ENCODE measurements around the gene DAAM1.

The DAAM1 gene

GRCh38 chr14:59389936-59390335 is 201.5 kb downstream of the DAAM1 start:
- no peak for DNase-seq

DNA sequence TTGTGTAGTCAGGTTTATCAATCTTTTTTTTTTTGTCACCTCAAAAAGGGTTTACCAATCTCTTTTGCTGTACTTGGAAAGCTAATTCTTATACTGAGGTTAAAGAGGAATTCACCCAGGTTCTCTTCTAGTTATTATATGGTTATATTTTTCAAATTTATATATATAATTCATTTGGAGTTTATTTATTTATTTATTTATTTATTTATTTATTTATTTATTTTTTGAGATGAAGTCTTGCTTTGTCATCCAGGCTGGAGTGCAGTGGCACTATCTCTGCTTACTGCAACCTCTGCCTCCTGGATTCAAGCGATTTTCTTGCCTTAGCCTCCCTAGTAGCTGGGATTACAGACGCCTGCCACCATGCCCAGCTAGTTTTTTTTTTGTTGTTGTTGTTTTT is 202.9 kb downstream of the DAAM1 start:
- DNase-seq, result no peak

GRCh38 chr14:59394268-59394667 is 205.8 kb downstream of the DAAM1 start:
- no peak for DNase-seq

GRCh38 chr14:59395672-59396071 is 207.2 kb downstream of the DAAM1 start:
- DNase-seq, result no peak

DNA sequence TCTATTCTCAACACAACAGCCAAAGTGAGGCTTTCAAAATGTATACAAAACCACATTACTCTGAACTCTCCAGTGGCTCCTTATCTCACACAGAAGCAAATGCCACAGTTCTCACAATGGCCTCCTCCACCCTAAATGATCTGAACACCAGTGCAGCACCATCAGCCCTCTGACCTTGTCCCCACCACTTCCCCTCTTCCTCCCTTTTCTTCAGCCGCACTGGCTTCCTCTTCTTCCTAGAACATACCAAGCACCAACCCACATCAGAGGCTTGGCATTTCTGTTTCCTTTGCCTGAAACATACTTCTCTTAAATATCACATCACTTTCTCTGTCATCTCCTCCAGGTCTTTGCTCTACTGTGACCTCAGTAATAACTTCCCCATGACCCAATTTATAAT is 210.4 kb downstream of the DAAM1 start:
- no peak for DNase-seq

- no peak for DNase-seq
Observed at GRCh38 chr14:59406454-59407245, 218.2 kb downstream of the DAAM1 start.

DNA sequence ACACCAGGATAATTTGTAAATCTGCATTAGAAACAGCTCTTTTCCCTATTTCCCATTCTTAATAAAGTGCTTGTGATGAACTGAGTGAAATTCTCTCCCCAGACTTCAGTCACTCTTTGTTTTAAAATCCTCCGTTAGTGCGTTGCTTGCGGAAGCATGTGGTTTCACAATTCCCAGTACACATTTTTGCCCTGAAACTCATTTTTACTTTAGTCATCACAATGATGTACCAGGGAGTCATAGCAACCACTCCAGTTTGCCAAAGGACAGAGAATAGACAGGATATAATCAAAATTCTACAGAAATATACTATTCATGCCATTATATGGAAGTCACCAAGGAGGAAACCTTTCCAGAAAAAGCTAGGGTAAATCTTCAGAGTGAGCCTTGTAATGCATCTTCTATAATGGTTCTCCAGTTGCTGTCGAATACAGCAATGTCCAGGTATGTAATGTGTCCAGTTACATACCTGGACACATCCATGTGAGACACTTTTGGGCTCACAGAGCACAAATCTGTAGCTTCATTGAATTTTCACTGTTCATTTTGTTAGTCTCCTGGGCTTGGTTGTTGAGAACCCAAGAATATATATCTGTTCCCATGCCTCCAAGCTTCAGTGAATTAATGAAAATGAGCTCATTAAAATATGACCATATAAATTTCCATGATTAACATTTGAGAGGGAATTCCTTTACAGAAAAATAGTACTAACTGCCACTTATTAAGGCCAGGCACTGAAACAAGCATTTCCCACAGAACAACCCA is 219.0 kb downstream of the DAAM1 start:
- no peak for DNase-seq

- DNase-seq, result no peak
Observed at GRCh38 chr14:59415836-59416602, 227.6 kb downstream of the DAAM1 start.

DNA sequence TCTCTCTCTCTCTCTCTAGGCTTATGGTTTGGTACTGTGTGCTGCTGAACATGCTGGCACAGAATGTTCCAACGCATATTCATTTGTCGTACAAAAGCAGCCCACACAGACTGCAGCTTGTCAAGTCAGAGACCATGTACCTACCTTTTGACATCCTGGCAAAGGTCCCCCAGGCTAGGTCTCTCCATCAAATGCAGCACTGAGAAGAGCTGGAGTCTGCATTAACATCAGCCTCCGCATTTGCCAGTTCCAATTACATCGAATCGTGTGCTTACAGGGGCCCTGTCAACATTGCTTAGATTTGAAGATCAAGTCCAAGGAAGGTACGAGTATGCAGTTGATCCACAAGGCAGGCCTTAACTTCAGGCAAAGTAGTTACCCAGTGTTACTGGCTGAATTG is 228.8 kb downstream of the DAAM1 start:
- no peak for DNase-seq

DNA sequence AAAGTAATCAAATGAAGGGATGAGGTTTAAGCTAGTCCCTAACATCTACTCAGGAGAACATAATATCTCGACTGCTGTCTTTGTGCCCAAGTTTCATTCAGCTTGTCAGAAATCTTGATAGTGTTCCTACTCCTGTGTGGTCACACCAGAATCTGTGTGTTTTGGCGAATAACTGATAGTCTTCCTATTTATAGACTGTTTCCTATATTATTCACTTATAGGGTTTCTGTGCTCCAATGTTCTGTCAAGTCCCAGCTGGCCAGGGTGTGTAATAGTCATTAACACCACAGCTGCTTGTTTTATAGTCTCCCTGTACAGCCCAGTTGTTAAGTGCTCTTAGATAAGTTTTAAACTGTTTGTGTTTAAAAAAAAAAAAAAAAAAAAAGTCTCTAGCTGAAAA is 230.8 kb downstream of the DAAM1 start:
- DNase-seq, result no peak

Data from activated naive CD4-positive, alpha-beta T cell treated with Interleukin-2 at 50 U/mL for 16 hours (primary cell).